Heart left ventricle (tissue), 16 donors: ENCODE results near the gene SAMD11. TPM values are rescaled to one million over a fixed set of nuclear protein-coding genes. Genes with fewer than 3 reads are reported as not detected.
A peak's percentile ranks its signal among the peaks of the same experiment; 100 is the strongest.

ENCODE experiments used
- ATAC-seq, 4 donors: fragments of 200-7000 bp; cut with Tn5 transposase; one replicate each; pipeline ENCODE4 v1.9.1; 2020 to 2022; ENCODE audit warnings: moderate library complexity in 4 of 4, mild to moderate bottlenecking in 3 of 4, moderate number of reproducible peaks in 1 of 4
- DNase-seq, 5 donors: peaks; one replicate each; pipeline ENCODE4 v3.0.0-alpha.2; 2020
- H3K27ac ChIP-seq, 12 donors: fragments of 200-600 bp; sonication (generic) in 4 of 12; one replicate each; pipeline versions ENCODE4 v1.5.0 to v1.8.0; 2016 to 2022; ENCODE audit warnings: mild to moderate bottlenecking in 2 of 12
- H3K27me3 ChIP-seq, 9 donors: fragments of 200-600 bp; sonication (generic) in 2 of 9; one replicate each; pipeline versions ENCODE4 v1.5.1 to v1.8.0; 2016 to 2022; ENCODE audit warnings: mild to moderate bottlenecking in 3 of 9
- H3K36me3 ChIP-seq, 9 donors: fragments of 200-600 bp; sonication (generic) in 2 of 9; one replicate each; pipeline versions ENCODE4 v1.5.0 to v1.8.0; 2018 to 2022; ENCODE audit warnings: mild to moderate bottlenecking in 2 of 9
- H3K4me1 ChIP-seq, 12 donors: fragments of 200-600 bp; sonication (generic) in 4 of 12; one replicate each; pipeline versions ENCODE4 v1.5.0 to v1.8.0; 2016 to 2022; ENCODE audit warnings: mild to moderate bottlenecking in 3 of 12
- H3K4me3 ChIP-seq, 12 donors: fragments of 200-600 bp; sonication (generic) in 4 of 12; one replicate each; pipeline versions ENCODE4 v1.5.0 to v1.8.0; 2017 to 2022; ENCODE audit warnings: mild to moderate bottlenecking in 9 of 12, moderate library complexity in 4 of 12
- H3K9me3 ChIP-seq, 12 donors: fragments of 200-600 bp; sonication (generic) in 4 of 12; one replicate each; pipeline versions ENCODE4 v1.5.0 to v1.8.0; 2016 to 2022; ENCODE audit warnings: mild to moderate bottlenecking in 1 of 12
- POLR2A ChIP-seq, 2 donors: fragments of 450-650 bp; IDR thresholded peaks; one replicate each; pipeline ENCODE4 v1.6.1; 2017; ENCODE audit warnings: antibody characterized with exemption in 2 of 2, mild to moderate bottlenecking in 2 of 2, moderate library complexity in 2 of 2
- whole genome bisulfite sequencing, 4 donors: extraction: QIAGEN DNeasy Blood & Tissue Kit in 2 of 4; methylation state at CpG; one replicate each; pipeline versions ENCODE4 v1.1.5 to v1.1.7; 2013 to 2018; 5-methylcytosine and 5-hydroxymethylcytosine counted together
- intact Hi-C, 10 donors: fragments of 100-400 bp; cut with DNase I; formaldehyde crosslinking; loops; one replicate each; pipeline versions ENCODE4 v1.11.1 to v1.14.2; 2022
- polyA plus RNA-seq, 2 donors: library from polyadenylated mRNA; stranded (reverse); fragments of 200-250 nt; gene quantifications; one replicate each; pipeline ENCODE4 v1.2.3, GENCODE V29; 2013
- total RNA-seq, 9 donors: library from RNA; depleted of rRNA in 2 of 9; stranded (reverse); fragments of >200 nt in 2 of 9; fragmentation: NEBNext Ultra II Directional in 3 of 9; extraction: Animal tissue kit (Norgen Biotek cat#: 25700) in 3 of 9; gene quantifications; one replicate each; pipeline versions ENCODE4 v1.1.0 to v1.2.4, GENCODE V29; 2016 to 2023
- TF ChIP-seq, protein P1 (sequence below), 12 donors: fragments of 200-600 bp; sonication (generic) in 4 of 12; IDR thresholded peaks; one replicate each; pipeline versions ENCODE4 v1.5.0 to v1.8.0; 2018 to 2022; ENCODE audit warnings: antibody characterized with exemption in 12 of 12, mild to moderate bottlenecking in 5 of 12
- donor health status: ischemic (EF 13 %, LVEDD 7.1; RV severe dilation, severe dysfunction).
- donor health status: healthy with polysubstance abuse.
- donor health status: DM: no; HTN: yes; CAD: no.
- donor health status: DM: no; HTN: no; CAD: no.
- donor health status: ischemic (EF 25% LVEDD 6.9; RV normal size, moderate dysfunction).
- donor health status: ischemic (EF 25% LVEDD 5.7; RV mildly dilated, moderate dysfunction).
- donor health status: healthy.
- donor health status: DM: yes; HTN: yes; CAD: no.
- donor health status: ischemic (EF 35%, LVEDD 5.7; RV mildly dilated, moderate dysfunction).
- donor health status: nonischemic (EF 11% LVEDD 7.7; RV severe dilation, severe dysfunction).
- donor health status: DM: yes; HTN: yes; CAD: no.
- donor health status: PGD.
- donor health status: ischemic (EF 29% LVEDD 5.4; RV normal size, mild dysfunction).
- donor health status: nonischemic (EF 23%, LVEDD 6.1; RV moderate dilation, normal function).

The SAMD11 gene
- total and polyA plus RNA-seq, 11 donors, result 0.38 to 3.2 (median 0.96) TPM

DNA sequence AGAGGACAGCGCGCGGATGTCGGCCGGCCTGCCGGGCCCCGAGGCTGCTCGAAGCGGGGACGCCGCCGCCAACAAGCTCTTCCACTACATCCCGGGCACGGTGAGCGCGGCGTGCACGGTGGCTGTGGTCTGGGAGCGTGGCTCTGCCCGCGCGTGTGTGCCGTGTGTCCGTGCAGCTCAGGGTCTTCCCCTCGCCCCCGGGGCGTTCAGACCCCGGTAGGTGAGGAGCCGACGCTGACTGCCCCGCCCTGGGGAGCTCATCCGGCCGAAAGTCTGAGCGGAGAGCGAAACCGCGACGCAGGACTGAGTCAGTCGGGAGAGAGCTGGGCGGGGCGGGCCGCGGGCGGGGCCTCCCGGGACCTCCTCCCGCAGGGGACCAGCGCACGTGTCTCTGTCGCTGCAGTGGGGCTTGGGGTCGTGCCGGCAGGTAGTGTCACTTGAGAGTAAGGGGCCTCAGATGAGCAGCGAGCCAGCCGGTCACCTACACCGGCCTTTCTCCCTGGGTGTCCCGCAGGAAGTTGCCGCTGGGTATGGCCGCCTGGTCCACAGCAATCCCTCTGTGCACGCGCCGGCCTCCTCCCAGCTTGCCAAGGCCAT lies 43.1 kb downstream of the SAMD11 start:
- peaks cover 0 to 35% (median 23%) of the 10 kb centered on the region in 9 donors for H3K27me3 ChIP-seq
- no peaks in the 10 kb centered on the region for H3K9me3 ChIP-seq
- H3K36me3 ChIP-seq, result peaks cover 0 to 12% (median 0%) of the 10 kb centered on the region in 9 donors
- WGBS, 4 donors, result 1% methylated on average over 20 to 60 of the region's 60 CpGs
- peak overlapping the region in 3 of 12 donors; percentile 20 to 68 (median 50) for H3K27ac ChIP-seq
- ATAC-seq (peak; percentile 34 to 65 (median 56)), DNase-seq (peak; percentile 69 to 88 (median 73))
- peak overlapping the region; percentile 49 to 78 (median 61) for H3K4me3 ChIP-seq
- H3K4me1 ChIP-seq, result peaks cover 4 to 29% (median 12%) of the 10 kb centered on the region in 12 donors
- intact Hi-C loops, result loop anchor here in 1 of 10 donors (10.0 kb wide), 1 partner anchor 62 kb away; no protein-coding TSS in a partner anchor
- TF ChIP-seq, protein P1, sequence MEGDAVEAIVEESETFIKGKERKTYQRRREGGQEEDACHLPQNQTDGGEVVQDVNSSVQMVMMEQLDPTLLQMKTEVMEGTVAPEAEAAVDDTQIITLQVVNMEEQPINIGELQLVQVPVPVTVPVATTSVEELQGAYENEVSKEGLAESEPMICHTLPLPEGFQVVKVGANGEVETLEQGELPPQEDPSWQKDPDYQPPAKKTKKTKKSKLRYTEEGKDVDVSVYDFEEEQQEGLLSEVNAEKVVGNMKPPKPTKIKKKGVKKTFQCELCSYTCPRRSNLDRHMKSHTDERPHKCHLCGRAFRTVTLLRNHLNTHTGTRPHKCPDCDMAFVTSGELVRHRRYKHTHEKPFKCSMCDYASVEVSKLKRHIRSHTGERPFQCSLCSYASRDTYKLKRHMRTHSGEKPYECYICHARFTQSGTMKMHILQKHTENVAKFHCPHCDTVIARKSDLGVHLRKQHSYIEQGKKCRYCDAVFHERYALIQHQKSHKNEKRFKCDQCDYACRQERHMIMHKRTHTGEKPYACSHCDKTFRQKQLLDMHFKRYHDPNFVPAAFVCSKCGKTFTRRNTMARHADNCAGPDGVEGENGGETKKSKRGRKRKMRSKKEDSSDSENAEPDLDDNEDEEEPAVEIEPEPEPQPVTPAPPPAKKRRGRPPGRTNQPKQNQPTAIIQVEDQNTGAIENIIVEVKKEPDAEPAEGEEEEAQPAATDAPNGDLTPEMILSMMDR (IDR thresholded peaks at IDR 0.05), result no peak

DNA sequence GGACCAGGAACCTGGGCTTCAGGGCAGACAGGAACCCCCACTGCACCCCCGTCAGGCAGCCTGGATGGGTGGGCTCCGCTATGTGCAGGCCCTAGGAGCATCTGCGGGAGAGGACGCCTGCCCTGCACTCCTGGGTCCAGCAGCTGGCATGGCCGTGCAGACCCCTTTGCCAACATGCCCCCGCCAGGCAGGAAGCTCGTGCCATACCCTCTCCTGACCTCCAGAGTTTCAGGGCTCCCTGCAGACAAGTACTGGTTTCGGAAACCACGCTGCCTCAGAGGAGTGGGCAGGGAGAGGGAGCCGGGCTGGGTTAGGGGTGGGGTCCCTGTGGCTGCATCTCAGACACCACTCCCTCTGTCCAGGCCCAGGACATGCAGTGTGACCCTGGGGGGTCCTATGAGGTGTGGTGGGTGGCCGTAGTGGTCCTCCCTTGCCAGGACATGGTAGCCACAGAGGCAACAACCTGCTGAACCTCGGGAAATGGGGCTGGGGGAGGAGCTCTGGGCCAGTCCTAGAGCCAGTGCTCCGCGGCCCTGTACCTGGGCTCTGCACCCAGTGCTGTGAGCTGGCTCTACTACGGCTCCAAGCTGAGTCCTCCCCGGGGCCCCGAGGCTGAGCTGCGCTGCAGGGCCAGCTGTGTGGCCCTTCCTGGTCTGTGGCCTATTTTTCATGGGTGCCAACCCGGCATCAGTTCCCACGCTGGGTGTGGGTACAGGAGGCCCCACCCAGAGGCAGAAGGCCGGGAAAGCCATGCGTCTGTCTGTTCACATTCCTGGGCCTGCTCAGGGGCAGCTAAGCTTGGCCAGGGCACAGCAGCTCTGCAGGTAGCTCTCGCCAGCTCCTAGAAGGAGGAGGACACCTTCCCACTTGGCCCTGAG lies 44.0 kb downstream of the SAMD11 start:
- Histone ChIP-seq H3K9me3 (no peaks in the 10 kb centered on the region), H3K27ac (no peak overlapping the region), H3K4me3 (peak overlapping the region in 3 of 12 donors; percentile 60 to 63 (median 62)), H3K4me1 (peaks cover 4 to 37% (median 12%) of the 10 kb centered on the region in 12 donors), H3K27me3 (peaks cover 0 to 41% (median 27%) of the 10 kb centered on the region in 9 donors), H3K36me3 (peaks cover 0 to 8% (median 0%) of the 10 kb centered on the region in 9 donors)
- ATAC-seq (no peak), DNase-seq (peak in 4 of 5 donors; percentile 8 to 59 (median 26))
- TF ChIP-seq, protein P1 (IDR thresholded peaks at IDR 0.05), result no peak
- TF ChIP-seq POLR2A (IDR thresholded peaks at IDR 0.05), result no peak
- intact Hi-C loops, result loop anchor here in 1 of 10 donors (10.0 kb wide), 1 partner anchor 63 kb away; no protein-coding TSS in a partner anchor
- 70 to 80% (median 75%) methylated on average over 12 to 23 of the region's 23 CpGs for WGBS, 4 donors

DNA sequence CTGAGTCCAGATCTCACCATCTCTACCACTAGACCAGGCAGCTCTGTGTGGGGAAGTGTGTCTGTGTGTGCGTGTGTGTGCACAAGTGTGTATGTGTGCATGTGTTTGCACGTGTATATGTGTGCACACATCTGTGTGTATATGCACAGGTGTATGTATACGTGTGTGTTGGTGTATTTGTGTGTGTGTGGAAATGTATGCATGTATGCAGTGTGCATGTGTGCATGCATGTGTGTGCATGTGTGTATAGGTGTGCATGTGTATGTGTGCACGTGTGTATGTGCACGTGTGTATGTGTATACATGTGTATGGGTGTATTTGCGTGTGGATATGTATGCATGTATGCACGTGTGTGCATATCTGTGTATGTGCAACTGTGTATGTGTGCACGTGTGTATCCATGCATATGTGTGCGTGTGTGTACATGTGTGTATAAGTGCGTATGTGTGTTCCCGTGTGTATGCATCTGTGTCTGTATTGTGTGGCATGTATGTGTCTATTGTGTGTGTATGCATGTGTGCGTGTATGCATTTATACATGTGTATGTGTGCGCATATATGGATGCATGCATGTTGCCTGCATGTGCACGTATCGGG lies 45.6 kb downstream of the SAMD11 start:
- Histone ChIP-seq H3K9me3 (no peaks in the 10 kb centered on the region), H3K27ac (no peak overlapping the region), H3K4me1 (peaks cover 4 to 48% (median 15%) of the 10 kb centered on the region in 12 donors), H3K4me3 (no peak overlapping the region), H3K27me3 (peaks cover 0 to 50% (median 29%) of the 10 kb centered on the region in 9 donors), H3K36me3 (no peaks in the 10 kb centered on the region)
- intact Hi-C loops, result loop anchor here in 1 of 10 donors (10.0 kb wide), 1 partner anchor 65 kb away; no protein-coding TSS in a partner anchor
- DNase-seq (no peak), ATAC-seq (no peak)
- WGBS, 4 donors, result 81 to 85% (median 82%) methylated on average over 15 of the region's 15 CpGs
- TF ChIP-seq, protein P1 (IDR thresholded peaks at IDR 0.05), result no peak
- TF ChIP-seq POLR2A (IDR thresholded peaks at IDR 0.05), result no peak
